IgD-negative memory B cell (primary cell): ENCODE data around the gene MACROD2. TPM values are rescaled to one million over a fixed set of nuclear protein-coding genes. Genes with fewer than 3 reads are reported as not detected.

Experiments used
- H3K27ac Mint-ChIP-seq, 3 donors: one replicate each; pipeline ENCODE4 v1.8.0; 2020 to 2022; ENCODE audit warnings: mild to moderate bottlenecking in 3 of 3, mixed read lengths in 3 of 3, moderate library complexity in 1 of 3
- H3K27me3 Mint-ChIP-seq: one replicate; pipeline ENCODE4 v1.8.0; 2021; ENCODE audit warnings: mixed read lengths
- H3K36me3 Mint-ChIP-seq: one replicate; pipeline ENCODE4 v1.8.0; 2020; ENCODE audit warnings: mild to moderate bottlenecking, mixed read lengths
- H3K4me1 Mint-ChIP-seq, 3 donors: one replicate each; pipeline ENCODE4 v1.8.0; 2020 to 2022; ENCODE audit warnings: mixed read lengths in 3 of 3, mild to moderate bottlenecking in 1 of 3
- H3K4me3 Mint-ChIP-seq, 4 donors: one replicate each; pipeline ENCODE4 v1.8.0; 2020 to 2022; ENCODE audit warnings: mild to moderate bottlenecking in 4 of 4, mixed read lengths in 4 of 4, moderate library complexity in 3 of 4
- H3K9me3 Mint-ChIP-seq, 3 donors: one replicate each; pipeline ENCODE4 v1.8.0; 2020 to 2021; ENCODE audit warnings: mixed read lengths in 3 of 3, mild to moderate bottlenecking in 1 of 3
- polyA plus RNA-seq: library from polyadenylated mRNA; unstranded; fragments of 300-500 nt; fragmentation: Illumina TruSeq; gene quantifications from one replicate; pipeline ENCODE4 v1.2.3, GENCODE V29; 2021

The MACROD2 gene
- polyA plus RNA-seq, 1 donor from 2014 or later = 1.3 TPM

DNA sequence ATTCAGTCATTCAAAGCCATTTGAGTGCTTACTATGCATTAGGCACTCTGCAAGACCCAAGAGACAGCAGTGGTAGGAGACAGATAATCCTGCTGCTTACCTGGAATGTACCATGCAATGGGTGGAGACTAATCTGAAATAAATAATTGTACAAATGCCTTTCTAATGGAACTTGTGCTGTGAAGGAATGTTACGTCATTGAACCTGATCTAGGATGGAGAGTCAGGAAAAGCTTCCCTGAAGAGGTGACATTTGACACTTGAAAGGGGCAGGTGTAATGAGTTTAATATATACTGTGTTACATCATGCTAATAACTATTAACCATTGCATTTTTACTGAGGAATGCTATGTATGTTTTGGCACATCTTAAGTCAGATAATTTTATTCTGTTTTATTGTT lies 833.1 kb downstream of the MACROD2 start:
- Mint-ChIP-seq H3K4me1 (peaks cover 0 to 3% (median 0%) of the 10 kb centered on the region in 3 donors), H3K36me3 (no peaks in the 10 kb centered on the region), H3K27ac (peak overlapping the region in 1 of 3 donors; percentile 13), H3K4me3 (no peak overlapping the region), H3K9me3 (no peaks in the 10 kb centered on the region), H3K27me3 (peaks cover 16% of the 10 kb centered on the region)

DNA sequence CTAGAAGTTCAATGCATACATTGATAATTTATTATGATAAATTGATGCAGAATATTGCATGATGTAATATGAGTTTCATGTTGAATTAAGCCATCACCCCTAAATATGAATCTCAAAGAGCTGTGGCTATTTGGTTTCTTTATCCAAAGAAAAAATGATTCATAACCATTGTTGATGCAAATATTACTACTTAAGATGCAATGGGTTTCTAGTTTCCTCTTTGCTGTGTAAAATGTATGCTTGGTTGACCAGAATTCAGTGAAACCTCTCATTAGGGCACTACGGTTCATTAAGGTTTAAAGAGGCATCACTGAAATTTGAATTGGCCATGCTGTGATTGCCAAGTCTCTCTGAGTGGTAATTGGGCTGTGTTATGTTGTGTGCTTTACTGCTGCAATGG lies 834.6 kb downstream of the MACROD2 start:
- H3K36me3 Mint-ChIP-seq = no peaks in the 10 kb centered on the region
- no peaks in the 10 kb centered on the region for H3K9me3 Mint-ChIP-seq
- H3K4me3 Mint-ChIP-seq = no peak overlapping the region
- no peak overlapping the region for H3K27ac Mint-ChIP-seq
- H3K4me1 Mint-ChIP-seq = peaks cover 0 to 3% (median 0%) of the 10 kb centered on the region in 3 donors
- peaks cover 16% of the 10 kb centered on the region for H3K27me3 Mint-ChIP-seq

DNA sequence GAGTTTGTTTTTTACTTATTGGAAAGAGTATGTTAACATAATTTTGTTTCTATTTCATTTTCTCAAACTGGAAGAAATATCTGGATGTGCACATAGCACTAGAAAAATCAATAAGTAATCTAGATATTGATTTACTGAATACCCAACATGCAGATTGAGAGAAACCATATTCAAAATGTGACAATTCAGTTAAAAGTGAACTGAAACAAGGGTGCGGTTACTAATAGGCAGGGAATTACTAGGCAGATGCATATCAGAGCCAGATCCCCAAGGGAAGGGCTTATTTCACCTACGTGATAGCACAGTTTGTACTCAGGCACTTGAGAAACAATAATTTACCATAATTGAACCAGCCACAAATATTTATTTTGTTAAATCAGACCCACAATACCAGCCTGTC lies 835.1 kb downstream of the MACROD2 start:
- peaks cover 16% of the 10 kb centered on the region for H3K27me3 Mint-ChIP-seq
- H3K4me3 Mint-ChIP-seq = no peak overlapping the region

DNA sequence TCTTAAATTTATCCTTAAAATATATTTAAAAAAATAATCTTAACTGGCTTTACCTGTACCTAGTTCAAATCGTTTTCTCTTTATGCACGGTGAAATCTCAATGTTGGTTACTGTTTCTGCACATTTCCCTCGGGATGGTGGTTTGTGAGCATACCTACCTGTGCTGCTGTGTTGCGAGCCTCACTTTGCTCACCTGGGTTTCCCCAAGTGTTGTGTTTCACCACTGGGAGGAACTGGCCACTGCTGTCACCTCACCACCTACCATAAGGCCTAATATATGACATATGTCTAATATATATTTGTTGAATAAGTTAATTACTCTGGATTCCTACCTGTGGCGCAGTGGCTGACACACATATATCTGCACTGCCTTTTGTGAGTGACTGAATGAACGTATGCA lies 835.6 kb downstream of the MACROD2 start:
- H3K27me3 Mint-ChIP-seq = peaks cover 16% of the 10 kb centered on the region
- H3K4me3 Mint-ChIP-seq = no peak overlapping the region
- H3K9me3 Mint-ChIP-seq = no peaks in the 10 kb centered on the region

More for the DNA sequence above, 835.1 kb downstream of the MACROD2 start:
- no peaks in the 10 kb centered on the region for H3K9me3 Mint-ChIP-seq
- H3K4me1 Mint-ChIP-seq = peaks cover 0 to 3% (median 0%) of the 10 kb centered on the region in 3 donors
- no peaks in the 10 kb centered on the region for H3K36me3 Mint-ChIP-seq
- no peak overlapping the region for H3K27ac Mint-ChIP-seq

DNA sequence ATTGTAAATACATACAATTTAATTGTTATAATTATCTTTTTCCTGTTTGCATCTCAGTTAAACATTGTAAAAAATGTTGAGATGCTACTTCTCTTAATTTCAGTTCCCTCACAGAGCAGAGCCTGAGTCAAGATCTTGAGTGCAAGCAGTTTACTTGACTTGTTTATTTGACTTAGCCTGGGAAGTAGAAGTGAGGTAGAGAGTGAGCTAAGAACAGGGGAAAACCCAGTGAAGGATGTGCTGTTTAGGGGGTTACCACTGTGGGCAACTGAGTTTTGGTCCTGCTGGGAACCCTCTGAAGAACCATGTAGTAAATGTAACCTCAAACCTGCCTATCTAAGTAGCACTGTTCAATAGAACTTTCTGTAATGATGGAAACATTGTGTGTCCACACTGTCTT lies 837.3 kb downstream of the MACROD2 start:
- no peaks in the 10 kb centered on the region for H3K36me3 Mint-ChIP-seq
- peaks cover 0 to 3% (median 0%) of the 10 kb centered on the region in 3 donors for H3K4me1 Mint-ChIP-seq
- peaks cover 16% of the 10 kb centered on the region for H3K27me3 Mint-ChIP-seq
- peak overlapping the region in 1 of 4 donors; percentile 63 for H3K4me3 Mint-ChIP-seq
- no peak overlapping the region for H3K27ac Mint-ChIP-seq
- no peaks in the 10 kb centered on the region for H3K9me3 Mint-ChIP-seq

More for the DNA sequence above, 835.6 kb downstream of the MACROD2 start:
- Mint-ChIP-seq H3K27ac (no peak overlapping the region), H3K4me1 (peaks cover 0 to 3% (median 0%) of the 10 kb centered on the region in 3 donors), H3K36me3 (no peaks in the 10 kb centered on the region)

DNA sequence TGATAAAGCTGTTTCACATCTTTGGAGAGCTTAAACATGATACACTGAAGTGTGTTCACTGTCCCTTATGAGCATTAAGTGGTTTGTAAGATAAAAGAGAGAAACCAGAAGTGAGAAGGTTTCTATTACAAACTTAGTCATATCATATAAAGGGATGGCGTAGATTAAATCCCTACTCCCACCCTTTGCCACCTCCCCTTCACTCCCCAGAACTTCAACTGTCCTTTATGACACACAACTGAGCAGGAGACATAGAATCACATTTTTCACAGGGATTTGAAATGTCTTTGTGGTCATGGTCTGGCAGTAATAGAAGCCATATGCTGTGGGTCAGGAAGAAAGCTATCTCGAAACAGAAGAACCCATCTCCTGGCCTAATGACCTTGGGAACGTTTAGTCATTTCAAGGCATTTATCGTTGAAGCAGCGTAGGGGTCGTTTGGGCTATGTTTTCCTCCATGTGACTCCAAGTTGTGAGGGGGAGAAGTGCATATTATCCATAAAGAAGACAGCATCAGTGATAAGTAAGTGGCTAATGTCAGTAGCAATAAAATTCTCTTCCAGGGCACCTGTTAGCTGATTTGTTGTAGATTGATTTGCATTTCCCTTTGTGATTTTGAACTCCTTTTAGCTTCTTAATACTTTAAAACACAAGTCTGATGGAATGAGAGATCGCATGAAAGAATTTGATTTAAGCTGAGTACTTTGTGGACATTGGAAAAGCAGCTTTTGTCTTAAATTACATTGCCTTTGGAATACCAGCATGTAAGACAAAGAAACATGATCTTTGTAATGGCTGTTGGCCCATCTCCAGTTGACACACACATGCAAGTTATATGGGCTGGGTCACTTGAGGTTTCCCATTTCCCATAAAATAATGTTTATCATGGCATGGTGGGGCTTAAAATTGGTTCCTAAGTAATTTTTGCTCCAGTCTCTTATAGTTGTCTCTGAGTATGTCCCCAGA lies 843.6 kb downstream of the MACROD2 start:
- Mint-ChIP-seq H3K9me3 (no peaks in the 10 kb centered on the region), H3K27me3 (no peaks in the 10 kb centered on the region), H3K36me3 (no peaks in the 10 kb centered on the region), H3K4me3 (no peak overlapping the region), H3K27ac (no peak overlapping the region), H3K4me1 (no peaks in the 10 kb centered on the region)

DNA sequence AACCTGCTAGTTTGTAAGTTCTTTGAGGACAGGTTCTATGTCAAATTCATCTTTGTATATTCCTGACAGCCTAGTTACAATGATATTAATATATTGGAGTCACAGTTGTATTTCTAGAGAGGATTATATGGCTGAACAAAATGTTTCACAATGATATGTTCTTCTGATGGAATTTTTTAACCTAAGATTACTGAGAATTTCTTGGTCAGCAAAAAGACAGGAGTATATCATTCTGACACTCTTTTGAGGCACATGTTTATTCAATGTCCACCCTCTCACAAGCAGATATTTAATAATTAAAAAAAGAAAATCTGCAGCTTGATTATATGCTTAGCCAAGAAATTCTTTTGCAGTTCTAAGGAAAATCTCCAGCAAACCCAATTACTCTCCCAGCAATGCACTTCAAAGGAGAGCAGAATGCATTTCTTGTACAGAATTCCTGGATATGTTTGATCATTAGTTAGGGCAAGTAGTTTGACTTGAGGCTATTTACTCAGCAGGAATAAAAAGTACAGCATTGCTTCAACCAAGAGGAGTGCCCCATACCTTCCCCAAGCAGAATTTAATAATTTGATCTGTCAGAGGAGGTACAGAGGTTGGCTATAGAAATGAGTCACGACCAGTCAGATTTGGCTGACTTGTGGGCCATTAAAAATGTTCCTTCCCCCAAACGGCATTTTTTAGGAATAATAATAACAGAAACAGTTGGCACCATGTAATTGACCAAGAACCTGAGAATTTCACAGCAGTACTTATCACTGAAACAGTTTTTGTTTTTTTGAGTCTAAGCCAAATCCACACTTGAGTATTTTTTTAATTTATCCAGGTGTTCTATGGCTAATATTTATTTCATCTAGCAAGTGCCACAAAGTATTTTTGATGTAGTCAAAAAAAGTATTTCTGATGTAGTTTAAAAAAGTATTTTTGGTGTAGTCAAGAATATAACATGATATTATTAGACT lies 850.2 kb downstream of the MACROD2 start:
- no peaks in the 10 kb centered on the region for H3K36me3 Mint-ChIP-seq
- no peak overlapping the region for H3K4me3 Mint-ChIP-seq
- peaks cover 0 to 4% (median 0%) of the 10 kb centered on the region in 3 donors for H3K9me3 Mint-ChIP-seq
- H3K4me1 Mint-ChIP-seq = peaks cover 0 to 1% (median 0%) of the 10 kb centered on the region in 3 donors
- H3K27ac Mint-ChIP-seq = no peak overlapping the region
- peaks cover 1% of the 10 kb centered on the region for H3K27me3 Mint-ChIP-seq

DNA sequence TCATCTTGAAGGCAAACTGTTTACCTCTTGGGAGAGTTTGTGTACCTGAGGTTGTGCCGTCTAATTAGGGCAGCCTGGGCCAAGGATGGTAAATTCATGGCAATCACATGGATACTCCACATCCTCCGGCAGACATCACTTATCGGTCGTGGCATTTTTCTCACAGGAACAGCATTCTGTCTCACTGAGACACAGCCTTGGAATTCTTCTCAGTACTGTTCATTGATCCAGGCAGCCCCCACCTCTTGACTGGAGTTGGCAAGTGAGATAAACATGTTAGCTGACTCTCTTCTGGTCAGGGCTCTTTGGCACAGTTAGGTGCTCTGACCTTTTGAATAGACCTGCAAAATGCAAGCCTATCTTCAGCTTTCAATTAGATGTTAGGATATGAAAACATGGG lies 853.5 kb downstream of the MACROD2 start:
- Mint-ChIP-seq H3K4me1 (peaks cover 0 to 8% (median 7%) of the 10 kb centered on the region in 3 donors), H3K27me3 (peaks cover 3% of the 10 kb centered on the region), H3K36me3 (no peaks in the 10 kb centered on the region), H3K27ac (no peak overlapping the region), H3K4me3 (no peak overlapping the region), H3K9me3 (peaks cover 0 to 6% (median 0%) of the 10 kb centered on the region in 3 donors)

DNA sequence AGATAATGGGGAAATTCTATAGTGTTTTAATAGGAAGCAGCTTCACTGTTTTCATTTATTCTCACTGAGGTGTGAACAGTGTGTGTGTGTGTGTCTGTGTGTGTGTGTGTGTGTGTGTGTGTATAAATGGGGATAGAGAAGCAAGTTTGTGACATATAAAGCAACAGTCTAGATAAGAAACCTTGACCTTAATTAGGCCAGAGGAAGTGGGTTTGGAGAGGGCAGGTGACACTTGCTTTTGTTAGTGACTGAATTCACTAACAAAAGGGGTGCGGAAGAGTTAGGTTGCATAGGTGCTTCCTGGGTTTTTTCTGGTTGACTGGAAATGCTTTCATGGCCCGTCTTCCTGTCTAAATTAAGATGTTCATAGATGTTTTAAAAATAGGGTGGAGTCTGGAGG lies 857.8 kb downstream of the MACROD2 start:
- Mint-ChIP-seq H3K27me3 (peaks cover 2% of the 10 kb centered on the region), H3K36me3 (no peaks in the 10 kb centered on the region), H3K9me3 (peaks cover 0 to 2% (median 0%) of the 10 kb centered on the region in 3 donors), H3K4me3 (no peak overlapping the region), H3K4me1 (peaks cover 0 to 8% (median 7%) of the 10 kb centered on the region in 3 donors), H3K27ac (peak overlapping the region in 2 of 3 donors; percentile 29 to 32)

DNA sequence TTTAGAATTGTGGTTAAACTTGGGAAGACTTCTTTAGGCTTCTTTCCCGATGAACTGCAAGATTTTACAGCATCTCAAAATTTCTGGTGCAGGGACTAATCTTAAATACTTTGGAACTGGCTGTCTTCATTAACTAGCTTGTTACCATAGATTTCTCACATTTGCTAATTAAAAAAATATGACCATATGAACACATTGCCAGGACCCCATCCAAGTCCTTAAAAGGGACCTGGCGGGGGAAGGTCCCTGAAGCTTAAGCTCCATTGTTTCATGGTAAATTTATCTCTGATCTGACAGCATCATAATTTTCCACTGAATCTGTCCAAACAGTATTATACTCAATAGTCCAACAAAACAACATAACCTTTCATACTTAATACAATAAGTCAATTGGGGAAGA lies 859.9 kb downstream of the MACROD2 start:
- Mint-ChIP-seq H3K4me3 (no peak overlapping the region), H3K36me3 (no peaks in the 10 kb centered on the region), H3K27ac (no peak overlapping the region), H3K27me3 (peaks cover 2% of the 10 kb centered on the region), H3K4me1 (peaks cover 0 to 8% (median 6%) of the 10 kb centered on the region in 3 donors), H3K9me3 (peaks cover 0 to 2% (median 0%) of the 10 kb centered on the region in 3 donors)

DNA sequence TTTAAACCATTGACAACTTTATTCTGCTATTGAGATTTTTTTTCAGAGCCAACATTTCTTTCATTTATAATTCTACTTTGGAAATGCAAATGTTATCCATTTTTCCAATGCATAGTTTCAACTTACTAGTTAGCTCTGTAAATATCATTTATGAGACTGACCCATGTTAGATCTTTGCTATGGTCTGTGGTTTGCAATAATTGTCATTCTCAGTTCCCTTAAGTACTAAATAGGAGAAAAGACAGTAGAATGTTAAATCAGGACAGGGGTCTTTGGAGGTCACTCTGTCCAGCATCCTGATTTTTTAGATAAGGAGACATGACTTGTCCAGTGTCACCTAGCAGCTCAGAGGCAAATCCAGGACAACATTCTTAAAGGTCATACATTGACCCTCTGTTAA lies 864.3 kb downstream of the MACROD2 start:
- Mint-ChIP-seq H3K27ac (no peak overlapping the region), H3K4me3 (no peak overlapping the region), H3K36me3 (peaks cover 1% of the 10 kb centered on the region), H3K9me3 (no peaks in the 10 kb centered on the region), H3K27me3 (no peaks in the 10 kb centered on the region), H3K4me1 (no peaks in the 10 kb centered on the region)

DNA sequence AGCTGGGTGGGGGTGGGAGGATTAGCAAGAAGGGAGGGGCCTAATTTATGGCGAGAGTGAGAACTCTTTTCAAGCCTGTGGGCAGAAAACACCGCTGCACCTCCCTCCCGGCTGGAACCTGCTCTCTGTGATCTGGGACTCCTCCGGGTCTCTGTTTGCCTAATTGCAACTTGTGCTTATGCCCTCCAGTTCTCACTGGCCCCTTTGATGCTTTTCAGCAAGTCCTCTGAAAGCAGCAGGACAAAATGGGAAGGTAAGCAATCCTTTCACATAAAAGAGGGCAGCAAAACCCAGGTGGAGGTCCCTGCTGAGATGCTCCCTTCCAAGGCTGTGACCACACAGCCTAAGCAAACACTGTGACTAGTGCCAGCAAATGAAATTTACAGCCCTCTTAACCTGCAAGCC lies 865.1 kb downstream of the MACROD2 start:
- Mint-ChIP-seq H3K36me3 (peaks cover 1% of the 10 kb centered on the region), H3K9me3 (no peaks in the 10 kb centered on the region), H3K27ac (no peak overlapping the region), H3K4me1 (no peaks in the 10 kb centered on the region), H3K4me3 (no peak overlapping the region), H3K27me3 (no peaks in the 10 kb centered on the region)

DNA sequence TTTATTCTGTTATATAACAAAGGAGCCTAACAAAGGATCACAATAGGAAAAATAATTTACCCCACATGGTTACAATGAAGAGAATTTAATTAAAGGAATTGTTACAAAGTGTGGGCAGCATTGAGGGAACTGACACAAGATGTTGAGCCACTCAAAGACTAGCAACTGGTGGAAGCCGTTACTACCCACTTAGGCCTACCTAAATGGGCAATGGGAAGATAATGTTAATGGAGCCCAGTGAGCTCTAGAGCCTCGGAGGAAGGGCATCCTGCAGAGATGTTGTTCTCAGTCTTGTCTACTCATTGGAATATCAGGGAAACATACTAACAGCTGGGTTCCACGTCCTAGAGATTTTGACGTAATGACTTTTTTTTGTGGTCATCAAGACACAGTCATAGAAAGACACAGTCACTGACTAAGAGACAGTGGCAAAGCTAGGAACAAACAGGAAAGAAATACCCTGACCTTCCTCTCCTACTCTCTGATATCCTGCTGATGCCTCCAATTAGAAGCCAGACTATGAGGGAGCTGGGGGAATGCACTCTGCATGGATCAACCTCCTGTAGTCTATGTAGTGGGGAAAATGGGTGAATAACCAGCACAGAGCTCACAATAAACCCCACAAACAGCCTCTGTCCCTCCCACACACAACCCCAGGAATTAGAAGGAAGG lies 865.8 kb downstream of the MACROD2 start:
- peaks cover 1% of the 10 kb centered on the region for H3K36me3 Mint-ChIP-seq
- H3K27me3 Mint-ChIP-seq = no peaks in the 10 kb centered on the region
- H3K4me1 Mint-ChIP-seq = no peaks in the 10 kb centered on the region
- no peaks in the 10 kb centered on the region for H3K9me3 Mint-ChIP-seq
- no peak overlapping the region for H3K4me3 Mint-ChIP-seq
- peak overlapping the region in 1 of 3 donors; percentile 43 for H3K27ac Mint-ChIP-seq

DNA sequence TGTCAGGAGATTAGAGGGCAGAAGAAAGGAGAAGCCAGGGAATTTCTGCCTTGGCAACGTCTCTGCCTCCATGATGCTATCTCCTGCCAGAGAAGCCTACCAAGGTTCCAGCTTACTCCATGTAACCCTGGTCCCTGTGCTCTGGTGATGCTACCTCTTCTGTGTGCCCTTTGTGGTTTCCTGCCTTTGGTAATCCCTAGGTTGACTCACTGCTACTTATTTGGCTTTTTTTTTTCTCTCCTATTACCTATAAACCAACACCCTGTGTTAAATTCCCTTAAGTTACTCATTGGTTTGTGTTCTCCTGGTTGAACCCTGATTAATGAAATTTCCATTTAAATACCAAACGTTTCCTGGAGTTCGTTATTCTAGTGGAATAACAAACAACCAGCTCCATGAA lies 869.9 kb downstream of the MACROD2 start:
- Mint-ChIP-seq H3K4me1 (no peaks in the 10 kb centered on the region), H3K4me3 (no peak overlapping the region), H3K9me3 (peaks cover 0 to 2% (median 0%) of the 10 kb centered on the region in 3 donors), H3K27ac (no peak overlapping the region), H3K36me3 (peaks cover 1% of the 10 kb centered on the region), H3K27me3 (no peaks in the 10 kb centered on the region)
